Epithelial cell of esophagus (primary cell): ENCODE results near the gene ZNF174.

Experiments used
- DNase-seq: peaks from one replicate; pipeline ENCODE4 v3.0.0; 2010; ENCODE audit warnings: low read depth
- H3K4me3 ChIP-seq: 2 replicates; pipeline ENCODE4 v1.5.1; 2011; ENCODE audit warnings: mild to moderate bottlenecking, low read length, control low read depth
- CTCF ChIP-seq: IDR thresholded peaks from 2 replicates; pipeline ENCODE4 v1.5.1; 2011; ENCODE audit warnings: low read depth, mild to moderate bottlenecking, low read length, control low read depth, inconsistent platforms; ENCODE audit not compliant: insufficient read depth; ENCODE audit errors: missing control alignments

The ZNF174 gene

GRCh38 chr16:3457434-3458252, 56.6 kb downstream of the ZNF174 start:
- peak; percentile 32 for TF ChIP-seq CTCF
- H3K4me3 ChIP-seq, result peak overlapping the region; percentile 75
- peak; percentile 93 for DNase-seq

- no peak for TF ChIP-seq CTCF
- DNase-seq, result peak; percentile 23
- peak overlapping the region; percentile 75 for H3K4me3 ChIP-seq
Observed at GRCh38 chr16:3458278-3458851, 57.4 kb downstream of the ZNF174 start.

GRCh38 chr16:3458852-3459361, 57.9 kb downstream of the ZNF174 start:
- TF ChIP-seq CTCF, result no peak
- H3K4me3 ChIP-seq, result peak overlapping the region; percentile 75
- DNase-seq, result no peak
